Heart right ventricle (tissue), 16 donors: ENCODE measurements around the gene RASGRP4. TPM values are rescaled to one million over a fixed set of nuclear protein-coding genes. Genes with fewer than 3 reads are reported as not detected.

Experiments used
- ATAC-seq, 8 donors: fragments of 200-7000 bp; cut with Tn5 transposase; one replicate each; pipeline ENCODE4 v1.9.1; 2020; ENCODE audit warnings: mild to moderate bottlenecking in 8 of 8, moderate library complexity in 8 of 8, moderate number of reproducible peaks in 1 of 8
- DNase-seq, 2 donors: peaks; one replicate each; pipeline ENCODE4 v3.0.0-alpha.2; 2020
- H3K27ac ChIP-seq, 10 donors: fragments of 200-600 bp; sonication (generic) in 2 of 10; one replicate each; pipeline versions ENCODE4 v1.5.0 to v1.8.0; 2020 to 2022; ENCODE audit warnings: mild to moderate bottlenecking in 3 of 10
- H3K27me3 ChIP-seq, 7 donors: fragments of 200-600 bp; one replicate each; pipeline ENCODE4 v1.8.0; 2021 to 2022; ENCODE audit warnings: mild to moderate bottlenecking in 2 of 7
- H3K36me3 ChIP-seq, 9 donors: fragments of 200-600 bp; sonication (generic) in 1 of 9; one replicate each; pipeline versions ENCODE4 v1.5.0 to v1.8.0; 2020 to 2022; ENCODE audit warnings: mild to moderate bottlenecking in 2 of 9
- H3K4me1 ChIP-seq, 9 donors: fragments of 200-600 bp; sonication (generic) in 1 of 9; one replicate each; pipeline versions ENCODE4 v1.5.0 to v1.8.0; 2020 to 2022; ENCODE audit warnings: mild to moderate bottlenecking in 4 of 9
- H3K4me3 ChIP-seq, 10 donors: fragments of 200-600 bp; sonication (generic) in 2 of 10; one replicate each; pipeline versions ENCODE4 v1.5.0 to v1.8.0; 2020 to 2022; ENCODE audit warnings: mild to moderate bottlenecking in 7 of 10, moderate library complexity in 2 of 10
- H3K9me3 ChIP-seq, 11 donors: fragments of 200-600 bp in 10 of 11; sonication (generic) in 2 of 11; one replicate each; pipeline versions ENCODE4 v1.5.0 to v1.8.0; 2013 to 2022; ENCODE audit warnings: mild to moderate bottlenecking in 2 of 11, control low read depth in 1 of 11, moderate library complexity in 1 of 11
- WGBS, 2 donors: extraction: QIAGEN DNeasy Blood & Tissue Kit; methylation state at CpG; one replicate each; pipeline ENCODE4 v1.1.7; 2013; ENCODE audit warnings: inconsistent platforms in 1 of 2; 5-methylcytosine and 5-hydroxymethylcytosine counted together
- intact Hi-C, 10 donors: fragments of 100-400 bp; cut with DNase I; formaldehyde crosslinking; loops; one replicate each; pipeline versions ENCODE4 v1.11.1 to v1.14.2; 2022
- polyA plus RNA-seq, 2 donors: library from polyadenylated mRNA; stranded (reverse); fragments of 200-250 nt; gene quantifications; one replicate each; pipeline ENCODE4 v1.2.3, GENCODE V29; 2013
- total RNA-seq, 10 donors: library from RNA; stranded (reverse); fragmentation: NEBNext Ultra II Directional in 3 of 10; extraction: Animal tissue kit (Norgen Biotek cat#: 25700) in 3 of 10; gene quantifications; one replicate each; pipeline versions ENCODE4 v1.2.1 to v1.2.4, GENCODE V29; 2021 to 2023
- TF ChIP-seq, protein P1 (sequence below), 9 donors: fragments of 200-600 bp; sonication (generic) in 2 of 9; IDR thresholded peaks; one replicate each; pipeline versions ENCODE4 v1.5.0 to v1.8.0; 2021 to 2022; ENCODE audit warnings: antibody characterized with exemption in 9 of 9, mild to moderate bottlenecking in 5 of 9, moderate library complexity in 1 of 9
- donor health status: Arrhythmogenic right ventricular cardiomyopathy.
- donor health status: ischemic (EF 13 %, LVEDD 7.1; RV severe dilation, severe dysfunction).
- donor health status: healthy with polysubstance abuse.
- donor health status: DM: no; HTN: yes; CAD: no.
- donor health status: DM: no; HTN: no; CAD: no.
- donor health status: ischemic (EF 25% LVEDD 6.9; RV normal size, moderate dysfunction).
- donor health status: ischemic (EF 25% LVEDD 5.7; RV mildly dilated, moderate dysfunction).
- donor health status: healthy.
- donor health status: DM: yes; HTN: yes; CAD: no.
- donor health status: Ischemic cardiomyopathy.
- donor health status: ischemic (EF 35%, LVEDD 5.7; RV mildly dilated, moderate dysfunction).
- donor health status: nonischemic (EF 11% LVEDD 7.7; RV severe dilation, severe dysfunction).
- donor health status: DM: yes; HTN: yes; CAD: no.
- donor health status: PGD.
- donor health status: ischemic (EF 29% LVEDD 5.4; RV normal size, mild dysfunction).
- donor health status: nonischemic (EF 23%, LVEDD 6.1; RV moderate dilation, normal function).

Gene RASGRP4
- total and polyA plus RNA-seq, 12 donors, result 0.42 to 3.5 (median 0.91) TPM

DNA sequence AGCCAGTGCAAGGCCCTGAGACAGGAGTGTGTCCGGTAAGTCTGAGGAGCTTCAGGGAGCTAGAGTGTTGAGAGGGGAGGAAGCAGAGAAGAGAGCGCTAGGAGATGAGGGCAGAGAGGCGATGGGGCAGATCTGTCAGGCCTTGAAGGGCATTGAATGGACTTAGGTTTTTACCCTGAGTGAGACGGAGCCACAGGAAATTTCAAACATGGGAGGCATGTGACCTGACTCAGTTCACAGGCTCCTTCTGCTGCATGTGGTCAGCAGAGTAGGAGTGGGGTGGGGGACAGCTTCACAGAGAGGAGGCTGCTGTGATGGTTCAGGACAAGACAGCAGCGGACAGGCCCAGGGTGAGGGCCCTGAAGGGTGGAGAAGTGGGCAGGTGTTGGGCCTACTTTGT lies 25.7 kb downstream of the RASGRP4 start:
- ATAC-seq (no peak), DNase-seq (no peak)
- Histone ChIP-seq H3K27ac (no peak overlapping the region), H3K4me3 (no peak overlapping the region), H3K4me1 (peaks cover 0 to 20% (median 11%) of the 10 kb centered on the region in 9 donors), H3K36me3 (peaks cover 0 to 8% (median 5%) of the 10 kb centered on the region in 9 donors), H3K9me3 (no peaks in the 10 kb centered on the region), H3K27me3 (peaks cover 8 to 63% (median 52%) of the 10 kb centered on the region in 7 donors)
- 73% methylated on average over 5 of the region's 5 CpGs for WGBS, 2 donors
- TF ChIP-seq, protein P1, sequence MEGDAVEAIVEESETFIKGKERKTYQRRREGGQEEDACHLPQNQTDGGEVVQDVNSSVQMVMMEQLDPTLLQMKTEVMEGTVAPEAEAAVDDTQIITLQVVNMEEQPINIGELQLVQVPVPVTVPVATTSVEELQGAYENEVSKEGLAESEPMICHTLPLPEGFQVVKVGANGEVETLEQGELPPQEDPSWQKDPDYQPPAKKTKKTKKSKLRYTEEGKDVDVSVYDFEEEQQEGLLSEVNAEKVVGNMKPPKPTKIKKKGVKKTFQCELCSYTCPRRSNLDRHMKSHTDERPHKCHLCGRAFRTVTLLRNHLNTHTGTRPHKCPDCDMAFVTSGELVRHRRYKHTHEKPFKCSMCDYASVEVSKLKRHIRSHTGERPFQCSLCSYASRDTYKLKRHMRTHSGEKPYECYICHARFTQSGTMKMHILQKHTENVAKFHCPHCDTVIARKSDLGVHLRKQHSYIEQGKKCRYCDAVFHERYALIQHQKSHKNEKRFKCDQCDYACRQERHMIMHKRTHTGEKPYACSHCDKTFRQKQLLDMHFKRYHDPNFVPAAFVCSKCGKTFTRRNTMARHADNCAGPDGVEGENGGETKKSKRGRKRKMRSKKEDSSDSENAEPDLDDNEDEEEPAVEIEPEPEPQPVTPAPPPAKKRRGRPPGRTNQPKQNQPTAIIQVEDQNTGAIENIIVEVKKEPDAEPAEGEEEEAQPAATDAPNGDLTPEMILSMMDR (IDR thresholded peaks at IDR 0.05), result no peak
- intact Hi-C loops, result loop anchor here (5.0 to 10.0 kb wide), 8 partner anchors 114 to 1074 kb away; partner anchors contain the start of genes MRPS12 (in 3 of the 10), SARS2 (in 3 of the 10), EIF3K (in 1 of the 10) and MAP4K1 (in 1 of the 10)

DNA sequence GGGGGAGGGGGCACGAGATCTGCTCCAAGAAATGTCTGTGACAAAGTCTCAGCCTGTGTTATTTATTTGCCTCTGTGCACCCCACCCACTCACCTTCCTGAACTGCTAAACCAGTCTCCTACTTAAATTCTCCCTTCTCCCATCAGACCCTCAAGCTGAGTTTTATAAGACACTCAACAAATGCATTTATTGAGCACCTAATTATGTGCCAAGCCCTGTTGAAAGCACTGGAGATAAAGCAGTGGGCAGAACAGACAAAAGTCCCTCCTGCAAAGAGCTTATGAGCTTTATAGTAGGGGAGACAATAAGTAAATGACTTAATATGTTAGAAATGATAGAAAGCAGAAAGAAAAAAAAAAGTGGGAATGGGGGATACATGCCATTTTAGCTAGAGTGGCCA lies 26.5 kb downstream of the RASGRP4 start:
- TF ChIP-seq, protein P1 (IDR thresholded peaks at IDR 0.05), result no peak

DNA sequence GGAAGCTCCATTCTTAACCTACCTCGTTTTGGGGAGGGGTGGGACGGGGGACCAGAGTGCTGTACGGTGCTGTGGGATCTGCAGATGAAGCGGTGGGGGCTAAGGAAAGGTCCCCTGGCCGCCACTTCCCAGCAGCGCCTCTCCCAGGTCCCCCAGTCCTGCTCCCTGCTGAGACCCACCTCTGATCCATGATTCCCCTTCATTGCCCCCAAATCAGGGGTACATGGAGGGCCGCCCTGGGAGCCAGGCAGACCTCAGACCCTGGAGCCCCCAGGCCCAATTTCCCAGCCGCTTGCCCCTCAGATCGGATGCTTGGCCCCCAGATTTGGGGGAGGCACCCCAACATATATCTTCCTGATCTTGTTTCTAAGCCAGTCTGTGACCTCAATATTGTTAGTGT lies 26.9 kb downstream of the RASGRP4 start:
- no peaks in the 10 kb centered on the region for H3K36me3 ChIP-seq
- 45 to 57% methylated on average over 6 to 9 of the region's 9 CpGs for WGBS, 2 donors
- TF ChIP-seq, protein P1 (IDR thresholded peaks at IDR 0.05), result no peak
- intact Hi-C loops, result loop anchor here in 1 of 10 donors (10.0 kb wide), 1 partner anchor 526 kb away; no protein-coding TSS in a partner anchor
- H3K4me1 ChIP-seq, result peaks cover 0 to 26% (median 8%) of the 10 kb centered on the region in 9 donors
- H3K4me3 ChIP-seq, result no peak overlapping the region
- H3K9me3 ChIP-seq, result no peaks in the 10 kb centered on the region
- ATAC-seq, result no peak
- DNase-seq, result no peak
- H3K27me3 ChIP-seq, result peaks cover 8 to 76% (median 65%) of the 10 kb centered on the region in 7 donors
- no peak overlapping the region for H3K27ac ChIP-seq

More for the DNA sequence above, 26.5 kb downstream of the RASGRP4 start:
- H3K9me3 ChIP-seq, result no peaks in the 10 kb centered on the region
- ATAC-seq, result no peak
- intact Hi-C loops, result loop anchor here in 1 of 10 donors (10.0 kb wide), 1 partner anchor 525 kb away; no protein-coding TSS in a partner anchor
- 74 to 94% methylated on average over 1 of the region's 1 CpG for WGBS, 2 donors
- no peak overlapping the region for H3K4me3 ChIP-seq
- H3K27me3 ChIP-seq, result peaks cover 8 to 72% (median 61%) of the 10 kb centered on the region in 7 donors
- no peak overlapping the region for H3K27ac ChIP-seq
- DNase-seq, result no peak
- peaks cover 0 to 27% (median 11%) of the 10 kb centered on the region in 9 donors for H3K4me1 ChIP-seq
- peaks cover 0 to under 1% (median 0%) of the 10 kb centered on the region in 9 donors for H3K36me3 ChIP-seq

DNA sequence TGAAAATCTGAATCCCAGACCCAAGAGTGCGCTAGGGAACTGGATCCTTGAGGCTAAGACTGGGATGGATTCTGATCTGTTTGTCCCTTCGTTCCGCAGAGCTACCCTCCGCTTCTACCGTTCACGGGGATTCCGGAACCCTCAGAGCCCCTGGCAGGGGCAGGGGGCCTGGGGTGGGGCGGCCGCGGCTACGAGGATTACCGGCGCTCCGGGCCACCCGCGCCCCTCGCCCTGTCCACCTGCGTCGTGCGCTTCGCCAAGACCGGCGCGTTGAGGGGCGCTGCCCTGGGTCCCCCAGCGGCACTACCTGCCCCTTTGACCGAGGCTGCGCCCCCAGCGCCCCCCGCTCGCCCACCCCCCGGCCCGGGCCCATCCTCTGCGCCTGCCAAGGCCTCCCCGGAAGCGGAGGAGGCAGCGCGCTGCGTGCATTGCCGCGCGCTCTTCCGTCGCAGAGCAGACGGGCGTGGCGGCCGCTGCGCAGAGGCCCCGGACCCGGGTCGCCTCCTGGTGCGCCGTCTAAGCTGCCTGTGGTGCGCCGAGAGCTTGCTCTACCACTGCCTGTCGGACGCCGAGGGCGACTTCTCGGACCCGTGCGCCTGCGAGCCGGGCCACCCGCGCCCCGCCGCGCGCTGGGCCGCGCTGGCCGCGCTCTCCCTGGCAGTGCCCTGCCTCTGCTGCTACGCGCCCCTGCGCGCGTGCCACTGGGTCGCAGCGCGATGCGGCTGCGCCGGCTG lies 30.5 kb downstream of the RASGRP4 start:
- intact Hi-C loops, result loop anchor here in 1 of 10 donors (10.0 kb wide), 1 partner anchor 529 kb away; no protein-coding TSS in a partner anchor
- Histone ChIP-seq H3K4me3 (peak overlapping the region in 1 of 10 donors; percentile 40), H3K36me3 (no peaks in the 10 kb centered on the region), H3K27ac (peak overlapping the region in 1 of 10 donors; percentile 40), H3K4me1 (peaks cover 0 to 18% (median 0%) of the 10 kb centered on the region in 9 donors), H3K9me3 (no peaks in the 10 kb centered on the region), H3K27me3 (peaks cover 8 to 91% (median 69%) of the 10 kb centered on the region in 7 donors)
- TF ChIP-seq, protein P1 (IDR thresholded peaks at IDR 0.05), result no peak
- 3 to 4% methylated on average over 85 to 86 of the region's 86 CpGs for WGBS, 2 donors
- DNase-seq, result no peak
- ATAC-seq, result no peak
